Ovary (tissue), 3 donors: ENCODE data around the gene RBFA.

Experiments
- EP300 ChIP-seq: sonication (generic); formaldehyde crosslinking; IDR thresholded peaks from one replicate; pipeline ENCODE4 v1.6.1; 2017; ENCODE audit warnings: antibody characterized with exemption
- POLR2A ChIP-seq: fragments of 450-650 bp; IDR thresholded peaks from one replicate; pipeline ENCODE4 v1.6.1; 2017; ENCODE audit warnings: antibody characterized with exemption, mild to moderate bottlenecking, moderate library complexity
- TF ChIP-seq, protein P1 (sequence below), 3 donors: fragments of 450-650 bp in 2 of 3; fragments of 200-600 bp in 1 of 3; IDR thresholded peaks; one replicate each; pipeline versions ENCODE4 v1.5.1 to v1.8.0; 2016 to 2022; ENCODE audit warnings: antibody characterized with exemption in 3 of 3, mild to moderate bottlenecking in 1 of 3
- donor health status: DM: no; HTN: no; CAD: no.

DNA sequence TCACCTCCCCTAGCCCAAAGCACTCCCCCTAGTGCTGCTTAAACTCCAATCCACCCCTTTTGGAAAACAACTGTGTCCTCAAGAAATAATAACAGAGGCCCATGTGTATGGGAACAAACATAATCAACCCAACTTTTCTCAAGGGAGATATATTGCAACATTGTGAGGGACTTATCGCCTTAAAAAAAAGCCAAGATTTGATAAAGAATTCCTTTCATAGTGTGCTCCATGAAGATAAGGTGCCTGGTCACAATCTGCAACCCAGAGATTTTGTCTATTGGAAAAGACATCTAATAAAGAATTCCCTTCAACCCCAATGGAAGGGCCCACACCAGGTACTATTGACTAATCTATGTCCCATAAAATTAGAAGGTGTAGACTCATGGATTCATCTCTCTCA is 4.5 kb upstream of the RBFA start:
- TF ChIP-seq, protein P1, sequence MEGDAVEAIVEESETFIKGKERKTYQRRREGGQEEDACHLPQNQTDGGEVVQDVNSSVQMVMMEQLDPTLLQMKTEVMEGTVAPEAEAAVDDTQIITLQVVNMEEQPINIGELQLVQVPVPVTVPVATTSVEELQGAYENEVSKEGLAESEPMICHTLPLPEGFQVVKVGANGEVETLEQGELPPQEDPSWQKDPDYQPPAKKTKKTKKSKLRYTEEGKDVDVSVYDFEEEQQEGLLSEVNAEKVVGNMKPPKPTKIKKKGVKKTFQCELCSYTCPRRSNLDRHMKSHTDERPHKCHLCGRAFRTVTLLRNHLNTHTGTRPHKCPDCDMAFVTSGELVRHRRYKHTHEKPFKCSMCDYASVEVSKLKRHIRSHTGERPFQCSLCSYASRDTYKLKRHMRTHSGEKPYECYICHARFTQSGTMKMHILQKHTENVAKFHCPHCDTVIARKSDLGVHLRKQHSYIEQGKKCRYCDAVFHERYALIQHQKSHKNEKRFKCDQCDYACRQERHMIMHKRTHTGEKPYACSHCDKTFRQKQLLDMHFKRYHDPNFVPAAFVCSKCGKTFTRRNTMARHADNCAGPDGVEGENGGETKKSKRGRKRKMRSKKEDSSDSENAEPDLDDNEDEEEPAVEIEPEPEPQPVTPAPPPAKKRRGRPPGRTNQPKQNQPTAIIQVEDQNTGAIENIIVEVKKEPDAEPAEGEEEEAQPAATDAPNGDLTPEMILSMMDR (IDR thresholded peaks at IDR 0.05): no peak
- TF ChIP-seq POLR2A: no peak
- no peak for TF ChIP-seq EP300
